Natural killer cell (primary cell): ENCODE data around the gene RNH1. TPM values are rescaled to one million over a fixed set of nuclear protein-coding genes. Genes with fewer than 3 reads are reported as not detected.

Experiments
- ATAC-seq, 3 donors: fragments of 150-1000 bp in 2 of 3; fragments of 200-7000 bp in 1 of 3; cut with Tn5 transposase; 1 replicate in 1 of 3; 2 replicates in 2 of 3; pipeline ENCODE4 v1.10.0; 2021; ENCODE audit warnings: mild to moderate bottlenecking in 2 of 3, moderate library complexity in 2 of 3
- DNase-seq, 2 donors: peaks; one replicate each; pipeline versions ENCODE4 v3.0.0 to v3.0.0-alpha.2; 2013 to 2021; ENCODE audit warnings: mixed read lengths in 1 of 2
- H3K27ac ChIP-seq: one replicate; pipeline ENCODE4 v1.5.1; 2013; ENCODE audit warnings: mild to moderate bottlenecking, low read length
- H3K27me3 ChIP-seq: one replicate; pipeline ENCODE4 v1.6.1; 2013; ENCODE audit warnings: low read length; ENCODE audit not compliant: control insufficient read depth, insufficient read depth
- H3K36me3 ChIP-seq: one replicate; pipeline ENCODE4 v1.6.1; 2013; ENCODE audit warnings: low read length; ENCODE audit not compliant: control insufficient read depth, insufficient read depth
- H3K4me1 ChIP-seq: one replicate; pipeline ENCODE4 v1.6.1; 2013; ENCODE audit warnings: low read length; ENCODE audit not compliant: control insufficient read depth, insufficient read depth
- H3K4me3 ChIP-seq: one replicate; pipeline ENCODE4 v1.5.1; 2013; ENCODE audit warnings: low read length
- H3K9me3 ChIP-seq: one replicate; pipeline ENCODE4 v1.6.1; 2013; ENCODE audit warnings: low read length; ENCODE audit not compliant: control insufficient read depth, insufficient read depth
- H3K27ac Mint-ChIP-seq, 2 donors: one replicate each; pipeline ENCODE4 v1.8.0; 2022; ENCODE audit warnings: mild to moderate bottlenecking in 2 of 2, mixed read lengths in 2 of 2, moderate library complexity in 1 of 2
- H3K27me3 Mint-ChIP-seq, 2 donors: one replicate each; pipeline ENCODE4 v1.8.0; 2022; ENCODE audit warnings: low read depth in 2 of 2, mixed read lengths in 2 of 2
- H3K36me3 Mint-ChIP-seq: one replicate; pipeline ENCODE4 v1.8.0; 2022; ENCODE audit warnings: mixed read lengths
- H3K4me1 Mint-ChIP-seq, 2 donors: one replicate each; pipeline ENCODE4 v1.8.0; 2022; ENCODE audit warnings: mixed read lengths in 2 of 2
- H3K4me3 Mint-ChIP-seq: one replicate; pipeline ENCODE4 v1.8.0; 2022; ENCODE audit warnings: mild to moderate bottlenecking, moderate library complexity, mixed read lengths
- H3K9me3 Mint-ChIP-seq, 2 donors: one replicate each; pipeline ENCODE4 v1.8.0; 2022; ENCODE audit warnings: mixed read lengths in 2 of 2
- WGBS: methylation state at CpG from one replicate; pipeline ENCODE4 v1.1.7; 2013; ENCODE audit warnings: missing lambda C conversion rate; ENCODE audit not compliant: insufficient coverage; 5-methylcytosine and 5-hydroxymethylcytosine counted together
- intact Hi-C: fragments of 100-400 bp; cut with micrococcal nuclease; formaldehyde crosslinking; loops from one replicate; pipeline ENCODE4 v1.14.2; 2022
- total RNA-seq, 4 donors: library from RNA; stranded (reverse); fragments of 120-200 nt in 1 of 4; gene quantifications; one replicate each; pipeline versions ENCODE4 v1.2.3 to v1.2.4, GENCODE V29; 2013 to 2022
- TF ChIP-seq, protein P1 (sequence below): fragments of 200-600 bp; IDR thresholded peaks from one replicate; pipeline ENCODE4 v1.8.0; 2022; ENCODE audit warnings: antibody characterized with exemption

The RNH1 gene
- total RNA-seq, 3 donors from 2014 or later (not counting 1 experiment from before 2014, with no cell fraction given): 113 to 120 (median 118) TPM

DNA sequence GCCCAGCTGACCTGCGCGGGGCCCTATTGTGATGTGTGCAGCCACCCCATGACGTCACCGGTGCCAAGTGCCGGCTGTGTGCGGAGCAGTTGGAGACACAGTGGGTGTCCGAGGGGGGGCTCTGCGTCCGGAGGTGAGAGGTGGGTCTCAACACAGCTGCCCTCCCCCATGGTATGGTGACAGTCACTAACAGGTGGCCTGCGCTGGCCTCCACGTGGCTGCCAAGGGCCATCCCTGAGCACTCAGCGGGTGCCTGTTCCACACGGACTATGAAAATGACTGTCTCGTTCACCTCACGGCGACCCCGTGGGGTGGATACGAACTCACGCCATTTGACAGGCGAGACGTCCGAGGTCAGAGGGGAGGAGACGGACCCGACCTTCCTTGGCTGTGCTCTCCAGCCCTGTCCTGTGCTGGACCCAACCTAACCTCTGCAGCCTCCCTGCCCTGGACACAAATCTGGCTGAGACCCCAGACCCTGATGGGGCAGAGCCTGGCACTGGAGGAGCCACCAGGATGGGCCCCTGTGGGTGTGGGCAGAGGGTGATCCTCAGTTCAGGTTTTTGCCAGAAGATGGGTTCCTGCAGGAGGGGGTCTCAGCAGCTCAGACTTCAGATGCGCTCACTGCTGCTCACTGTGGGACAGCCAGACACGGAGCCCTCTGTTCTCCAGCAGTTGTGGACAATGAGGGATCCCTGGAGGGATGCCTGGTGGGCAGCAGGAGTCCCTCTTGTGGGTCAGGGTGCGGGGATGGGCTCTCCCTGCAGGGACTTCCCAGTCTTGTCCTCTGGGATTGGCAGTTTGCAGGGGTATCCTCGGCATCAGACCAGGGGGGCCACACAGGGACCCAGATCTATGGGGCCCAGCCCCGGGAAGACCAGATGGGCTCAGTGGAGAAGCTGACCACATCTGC lies 22.0 kb upstream of the RNH1 start:
- no peak overlapping the region for H3K4me3 Mint-ChIP-seq
- intact Hi-C loops: no loop called here

DNA sequence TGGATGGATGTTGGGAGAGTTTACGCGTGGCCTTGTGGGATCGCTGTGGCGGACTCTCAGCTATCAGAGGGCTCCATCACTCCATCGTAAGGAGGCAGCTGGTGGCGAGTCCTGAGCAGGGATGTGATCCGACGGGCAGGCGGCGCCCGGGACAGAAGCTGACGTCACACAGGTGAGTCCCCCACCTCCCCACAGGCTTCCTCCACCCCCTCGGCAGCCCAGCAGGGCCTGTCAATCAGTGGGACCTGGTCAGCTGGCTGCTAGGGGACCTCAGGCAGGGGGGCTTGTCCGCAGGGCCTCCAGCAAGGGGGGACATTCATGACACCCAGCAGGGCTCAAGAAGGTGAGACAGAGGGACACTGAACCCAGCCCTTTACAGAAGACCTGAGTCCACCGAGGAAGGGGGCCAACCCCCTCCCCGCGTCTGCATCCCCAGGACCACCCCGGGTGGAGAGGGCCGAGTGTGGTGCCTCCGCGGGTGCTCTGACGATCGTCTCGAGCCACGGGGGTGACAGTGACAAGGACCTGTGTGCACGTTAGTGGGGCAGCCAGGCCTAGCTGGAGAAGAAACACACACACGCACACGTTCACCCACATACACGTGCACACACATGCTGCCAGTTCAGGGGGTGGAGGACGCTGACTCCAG lies 21.2 kb upstream of the RNH1 start:
- TF ChIP-seq, protein P1, sequence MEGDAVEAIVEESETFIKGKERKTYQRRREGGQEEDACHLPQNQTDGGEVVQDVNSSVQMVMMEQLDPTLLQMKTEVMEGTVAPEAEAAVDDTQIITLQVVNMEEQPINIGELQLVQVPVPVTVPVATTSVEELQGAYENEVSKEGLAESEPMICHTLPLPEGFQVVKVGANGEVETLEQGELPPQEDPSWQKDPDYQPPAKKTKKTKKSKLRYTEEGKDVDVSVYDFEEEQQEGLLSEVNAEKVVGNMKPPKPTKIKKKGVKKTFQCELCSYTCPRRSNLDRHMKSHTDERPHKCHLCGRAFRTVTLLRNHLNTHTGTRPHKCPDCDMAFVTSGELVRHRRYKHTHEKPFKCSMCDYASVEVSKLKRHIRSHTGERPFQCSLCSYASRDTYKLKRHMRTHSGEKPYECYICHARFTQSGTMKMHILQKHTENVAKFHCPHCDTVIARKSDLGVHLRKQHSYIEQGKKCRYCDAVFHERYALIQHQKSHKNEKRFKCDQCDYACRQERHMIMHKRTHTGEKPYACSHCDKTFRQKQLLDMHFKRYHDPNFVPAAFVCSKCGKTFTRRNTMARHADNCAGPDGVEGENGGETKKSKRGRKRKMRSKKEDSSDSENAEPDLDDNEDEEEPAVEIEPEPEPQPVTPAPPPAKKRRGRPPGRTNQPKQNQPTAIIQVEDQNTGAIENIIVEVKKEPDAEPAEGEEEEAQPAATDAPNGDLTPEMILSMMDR: no peak
- Histone ChIP-seq H3K27ac (no peak overlapping the region), H3K36me3 (peaks cover 11% of the 10 kb centered on the region), H3K4me1 (no peaks in the 10 kb centered on the region), H3K9me3 (no peaks in the 10 kb centered on the region), H3K27me3 (no peaks in the 10 kb centered on the region), H3K4me3 (no peak overlapping the region)
- H3K27me3 Mint-ChIP-seq: no peaks in the 10 kb centered on the region
- H3K4me3 Mint-ChIP-seq: no peak overlapping the region
- H3K27ac Mint-ChIP-seq: no peak overlapping the region
- ATAC-seq: no peak
- intact Hi-C loops: no loop called here
- H3K36me3 Mint-ChIP-seq: no peaks in the 10 kb centered on the region
- 92% methylated on average over 30 of the region's 30 CpGs for WGBS
- no peak for DNase-seq
- no peaks in the 10 kb centered on the region for H3K9me3 Mint-ChIP-seq
- no peaks in the 10 kb centered on the region for H3K4me1 Mint-ChIP-seq

More for the DNA sequence above, 22.0 kb upstream of the RNH1 start:
- peaks cover 2% of the 10 kb centered on the region for H3K4me1 ChIP-seq
- H3K9me3 ChIP-seq: no peaks in the 10 kb centered on the region
- no peaks in the 10 kb centered on the region for H3K9me3 Mint-ChIP-seq
- TF ChIP-seq, protein P1: no peak
- H3K36me3 Mint-ChIP-seq: no peaks in the 10 kb centered on the region
- no peak for ATAC-seq
- no peak overlapping the region for H3K27ac Mint-ChIP-seq
- WGBS: 91% methylated on average over 29 of the region's 29 CpGs
- H3K4me3 ChIP-seq: no peak overlapping the region
- H3K27me3 ChIP-seq: no peaks in the 10 kb centered on the region
- H3K36me3 ChIP-seq: peaks cover 11% of the 10 kb centered on the region
- no peak overlapping the region for H3K27ac ChIP-seq
- no peaks in the 10 kb centered on the region for H3K27me3 Mint-ChIP-seq
- DNase-seq: no peak
- peaks cover 0 to 3% of the 10 kb centered on the region in 2 donors for H3K4me1 Mint-ChIP-seq

DNA sequence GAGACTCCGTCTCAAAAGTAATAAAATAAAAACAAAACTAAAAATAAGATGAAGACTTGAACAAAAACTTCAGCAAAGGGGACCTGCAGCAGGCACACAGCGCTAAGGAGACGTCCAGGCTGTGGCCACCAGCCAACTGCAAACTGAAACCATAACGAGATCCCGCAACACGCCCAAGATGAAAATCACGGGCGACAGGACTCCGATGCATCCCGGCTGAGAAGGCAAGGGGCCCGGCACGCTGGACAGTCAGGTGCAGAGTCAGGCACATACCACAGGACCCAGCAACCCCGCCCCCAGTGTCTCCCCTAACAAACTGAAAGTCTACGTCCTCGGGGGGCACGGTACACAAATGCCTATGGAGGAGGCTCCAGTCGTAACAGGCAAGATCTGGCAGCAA lies 19.1 kb upstream of the RNH1 start:
- DNase-seq: no peak
- no peaks in the 10 kb centered on the region for H3K36me3 ChIP-seq
- Mint-ChIP-seq H3K9me3 (no peaks in the 10 kb centered on the region), H3K27me3 (no peaks in the 10 kb centered on the region), H3K4me3 (no peak overlapping the region), H3K36me3 (no peaks in the 10 kb centered on the region), H3K4me1 (no peaks in the 10 kb centered on the region), H3K27ac (no peak overlapping the region)
- no peaks in the 10 kb centered on the region for H3K4me1 ChIP-seq
- 90% methylated on average over 17 of the region's 17 CpGs for WGBS
- TF ChIP-seq, protein P1: no peak
- H3K9me3 ChIP-seq: no peaks in the 10 kb centered on the region
- ATAC-seq: no peak
- intact Hi-C loops: no loop called here
- H3K27ac ChIP-seq: no peak overlapping the region
- no peaks in the 10 kb centered on the region for H3K27me3 ChIP-seq
- H3K4me3 ChIP-seq: no peak overlapping the region
